SK-N-SH treated with all-trans-retinoic acid at 6 μM for 48 hours (cell line): ENCODE results near the gene CRABP2.
A peak's percentile ranks its signal among the peaks of the same experiment; 100 is the strongest.

Source experiments
- ATAC-seq: fragments of 200-7000 bp; cut with Tn5 transposase; 3 replicates; pipeline ENCODE4 v1.9.1; 2020; ENCODE audit warnings: mild to moderate bottlenecking, moderate library complexity
- ARNTL ChIP-seq: fragments of 450-650 bp; formaldehyde crosslinking; IDR thresholded peaks from 2 replicates; pipeline ENCODE4 v1.5.0; 2020; ENCODE audit warnings: low read depth, mild to moderate bottlenecking, moderate library complexity, borderline replicate concordance
- CSDC2 ChIP-seq: fragments of 250-450 bp; sonication (Bioruptor Pico); IDR thresholded peaks from 2 replicates; pipeline ENCODE4 v1.5.0; 2020; ENCODE audit warnings: mild to moderate bottlenecking, moderate library complexity
- ESRRG ChIP-seq: fragments of 250-450 bp; sonication (Bioruptor Pico); IDR thresholded peaks from 2 replicates; pipeline ENCODE4 v1.6.1; 2021; ENCODE audit warnings: mild to moderate bottlenecking
- GLIS3 ChIP-seq: fragments of 250-450 bp; sonication (Bioruptor Pico); IDR thresholded peaks from 2 replicates; pipeline ENCODE4 v1.5.0; 2020; ENCODE audit warnings: mild to moderate bottlenecking, moderate library complexity
- ISL1 ChIP-seq: fragments of 250-450 bp; sonication (Bioruptor Pico); IDR thresholded peaks from 2 replicates; pipeline ENCODE4 v2.1.2; 2022; ENCODE audit warnings: mild to moderate bottlenecking, moderate library complexity
- POU6F1 ChIP-seq: fragments of 250-450 bp; sonication (Bioruptor Pico); IDR thresholded peaks from 2 replicates; pipeline ENCODE4 v1.8.0; 2021; ENCODE audit warnings: low read depth, mild to moderate bottlenecking, moderate library complexity, borderline replicate concordance
- PPARA ChIP-seq: fragments of 250-450 bp; sonication (Bioruptor Pico); IDR thresholded peaks from 2 replicates; pipeline ENCODE4 v1.5.0; 2020; ENCODE audit warnings: mild to moderate bottlenecking, borderline replicate concordance
- RARB ChIP-seq: fragments of 250-450 bp; sonication (Bioruptor Pico); IDR thresholded peaks from 2 replicates; pipeline ENCODE4 v1.8.0; 2021; ENCODE audit warnings: mild to moderate bottlenecking, moderate library complexity
- SNAI2 ChIP-seq: fragments of 250-450 bp; sonication (Bioruptor Pico); IDR thresholded peaks from 2 replicates; pipeline ENCODE4 v1.5.0; 2020; ENCODE audit warnings: mild to moderate bottlenecking, moderate library complexity
- TCF4 ChIP-seq: fragments of 250-450 bp; sonication (Bioruptor Pico); IDR thresholded peaks from 2 replicates; pipeline ENCODE4 v1.8.0; 2021; ENCODE audit warnings: mild to moderate bottlenecking, moderate library complexity, borderline replicate concordance
- TOX ChIP-seq: fragments of 250-450 bp; sonication (Bioruptor Pico); IDR thresholded peaks from 2 replicates; pipeline ENCODE4 v1.8.0; 2021; ENCODE audit warnings: mild to moderate bottlenecking, moderate library complexity, borderline replicate concordance
- ZC3H10 ChIP-seq: fragments of 250-450 bp; sonication (Bioruptor Pico); IDR thresholded peaks from 2 replicates; pipeline ENCODE4 v1.5.1; 2021; ENCODE audit warnings: mild to moderate bottlenecking, moderate library complexity
- ZFP3 ChIP-seq: fragments of 250-450 bp; sonication (Bioruptor Pico); IDR thresholded peaks from 2 replicates; pipeline ENCODE4 v1.5.0; 2020; ENCODE audit warnings: mild to moderate bottlenecking, moderate library complexity
- ZFP30 ChIP-seq: fragments of 450-650 bp; formaldehyde crosslinking; IDR thresholded peaks from 2 replicates; pipeline ENCODE4 v1.5.0; 2022; ENCODE audit warnings: mild to moderate bottlenecking, moderate library complexity
- ZNF565 ChIP-seq: fragments of 450-650 bp; formaldehyde crosslinking; conservative IDR thresholded peaks from 2 replicates; pipeline ENCODE4 v1.5.0; 2020; ENCODE audit warnings: low read depth, mild to moderate bottlenecking, moderate library complexity
- ZNF70 ChIP-seq: fragments of 450-650 bp; formaldehyde crosslinking; IDR thresholded peaks from 2 replicates; pipeline ENCODE4 v1.5.0; 2020; ENCODE audit warnings: mild to moderate bottlenecking, moderate library complexity
- ZNF8 ChIP-seq: fragments of 450-650 bp; formaldehyde crosslinking; IDR thresholded peaks from 2 replicates; pipeline ENCODE4 v1.5.0; 2020; ENCODE audit warnings: mild to moderate bottlenecking, moderate library complexity
- TF ChIP-seq, protein P1 (sequence below): fragments of 250-450 bp; sonication (Bioruptor Pico); IDR thresholded peaks from 2 replicates; pipeline ENCODE4 v1.5.0; 2020; ENCODE audit warnings: mild to moderate bottlenecking, moderate library complexity
- TF ChIP-seq, protein P2 (sequence below): fragments of 250-450 bp; sonication (Bioruptor Pico); IDR thresholded peaks from 2 replicates; pipeline ENCODE4 v1.8.0; 2020; ENCODE audit warnings: mild to moderate bottlenecking, moderate library complexity, borderline replicate concordance

The CRABP2 gene

GRCh38 chr1:156742801-156743200, 37.4 kb upstream of the CRABP2 start:
- no peak for ATAC-seq
- no peak for TF ChIP-seq TCF4 (CRISPR knock-in tag)
- no peak for TF ChIP-seq ZNF8 (CRISPR knock-in tag)
- TF ChIP-seq, protein P1, sequence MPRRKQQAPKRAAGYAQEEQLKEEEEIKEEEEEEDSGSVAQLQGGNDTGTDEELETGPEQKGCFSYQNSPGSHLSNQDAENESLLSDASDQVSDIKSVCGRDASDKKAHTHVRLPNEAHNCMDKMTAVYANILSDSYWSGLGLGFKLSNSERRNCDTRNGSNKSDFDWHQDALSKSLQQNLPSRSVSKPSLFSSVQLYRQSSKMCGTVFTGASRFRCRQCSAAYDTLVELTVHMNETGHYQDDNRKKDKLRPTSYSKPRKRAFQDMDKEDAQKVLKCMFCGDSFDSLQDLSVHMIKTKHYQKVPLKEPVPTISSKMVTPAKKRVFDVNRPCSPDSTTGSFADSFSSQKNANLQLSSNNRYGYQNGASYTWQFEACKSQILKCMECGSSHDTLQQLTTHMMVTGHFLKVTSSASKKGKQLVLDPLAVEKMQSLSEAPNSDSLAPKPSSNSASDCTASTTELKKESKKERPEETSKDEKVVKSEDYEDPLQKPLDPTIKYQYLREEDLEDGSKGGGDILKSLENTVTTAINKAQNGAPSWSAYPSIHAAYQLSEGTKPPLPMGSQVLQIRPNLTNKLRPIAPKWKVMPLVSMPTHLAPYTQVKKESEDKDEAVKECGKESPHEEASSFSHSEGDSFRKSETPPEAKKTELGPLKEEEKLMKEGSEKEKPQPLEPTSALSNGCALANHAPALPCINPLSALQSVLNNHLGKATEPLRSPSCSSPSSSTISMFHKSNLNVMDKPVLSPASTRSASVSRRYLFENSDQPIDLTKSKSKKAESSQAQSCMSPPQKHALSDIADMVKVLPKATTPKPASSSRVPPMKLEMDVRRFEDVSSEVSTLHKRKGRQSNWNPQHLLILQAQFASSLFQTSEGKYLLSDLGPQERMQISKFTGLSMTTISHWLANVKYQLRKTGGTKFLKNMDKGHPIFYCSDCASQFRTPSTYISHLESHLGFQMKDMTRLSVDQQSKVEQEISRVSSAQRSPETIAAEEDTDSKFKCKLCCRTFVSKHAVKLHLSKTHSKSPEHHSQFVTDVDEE (CRISPR knock-in tag), result no peak
- no peak for TF ChIP-seq ISL1
- no peak for TF ChIP-seq GLIS3 (CRISPR knock-in tag)
- TF ChIP-seq, protein P2, sequence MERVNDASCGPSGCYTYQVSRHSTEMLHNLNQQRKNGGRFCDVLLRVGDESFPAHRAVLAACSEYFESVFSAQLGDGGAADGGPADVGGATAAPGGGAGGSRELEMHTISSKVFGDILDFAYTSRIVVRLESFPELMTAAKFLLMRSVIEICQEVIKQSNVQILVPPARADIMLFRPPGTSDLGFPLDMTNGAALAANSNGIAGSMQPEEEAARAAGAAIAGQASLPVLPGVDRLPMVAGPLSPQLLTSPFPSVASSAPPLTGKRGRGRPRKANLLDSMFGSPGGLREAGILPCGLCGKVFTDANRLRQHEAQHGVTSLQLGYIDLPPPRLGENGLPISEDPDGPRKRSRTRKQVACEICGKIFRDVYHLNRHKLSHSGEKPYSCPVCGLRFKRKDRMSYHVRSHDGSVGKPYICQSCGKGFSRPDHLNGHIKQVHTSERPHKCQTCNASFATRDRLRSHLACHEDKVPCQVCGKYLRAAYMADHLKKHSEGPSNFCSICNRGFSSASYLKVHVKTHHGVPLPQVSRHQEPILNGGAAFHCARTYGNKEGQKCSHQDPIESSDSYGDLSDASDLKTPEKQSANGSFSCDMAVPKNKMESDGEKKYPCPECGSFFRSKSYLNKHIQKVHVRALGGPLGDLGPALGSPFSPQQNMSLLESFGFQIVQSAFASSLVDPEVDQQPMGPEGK (CRISPR knock-in tag), result no peak
- TF ChIP-seq ARNTL (CRISPR knock-in tag), result no peak
- TF ChIP-seq CSDC2 (CRISPR knock-in tag), result no peak
- TF ChIP-seq ZNF565 (CRISPR knock-in tag), result no peak
- TF ChIP-seq RARB (CRISPR knock-in tag), result no peak
- TF ChIP-seq ZNF70 (CRISPR knock-in tag), result no peak

DNA sequence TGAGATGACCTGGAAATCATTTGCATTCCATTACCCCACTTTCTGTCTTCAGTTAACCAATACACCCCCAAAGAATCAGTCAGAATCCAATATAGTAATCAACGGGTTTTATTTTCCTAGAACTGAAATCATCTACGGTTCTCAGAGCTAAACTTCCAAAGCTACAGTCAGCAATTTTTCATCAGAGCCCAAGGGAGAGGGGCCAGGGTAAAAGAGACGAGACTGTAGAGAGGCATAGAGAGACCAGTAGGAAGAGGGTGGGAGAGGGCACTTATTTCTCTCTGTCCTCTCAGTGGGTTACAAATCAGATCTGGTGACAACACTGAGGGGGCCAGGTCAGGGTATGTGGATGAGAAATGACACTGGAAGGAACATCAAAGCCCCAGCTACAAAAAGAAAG, 36.6 kb upstream of the CRABP2 start:
- no peak for ATAC-seq
- no peak for TF ChIP-seq CSDC2 (CRISPR knock-in tag)
- TF ChIP-seq ARNTL (CRISPR knock-in tag), result no peak
- TF ChIP-seq TCF4 (CRISPR knock-in tag), result no peak
- TF ChIP-seq ESRRG (CRISPR knock-in tag), result no peak
- TF ChIP-seq, protein P2 (CRISPR knock-in tag), result no peak
- no peak for TF ChIP-seq POU6F1 (CRISPR knock-in tag)
- TF ChIP-seq, protein P1 (CRISPR knock-in tag), result no peak
- no peak for TF ChIP-seq ZFP30
- TF ChIP-seq ZNF70 (CRISPR knock-in tag), result no peak

DNA sequence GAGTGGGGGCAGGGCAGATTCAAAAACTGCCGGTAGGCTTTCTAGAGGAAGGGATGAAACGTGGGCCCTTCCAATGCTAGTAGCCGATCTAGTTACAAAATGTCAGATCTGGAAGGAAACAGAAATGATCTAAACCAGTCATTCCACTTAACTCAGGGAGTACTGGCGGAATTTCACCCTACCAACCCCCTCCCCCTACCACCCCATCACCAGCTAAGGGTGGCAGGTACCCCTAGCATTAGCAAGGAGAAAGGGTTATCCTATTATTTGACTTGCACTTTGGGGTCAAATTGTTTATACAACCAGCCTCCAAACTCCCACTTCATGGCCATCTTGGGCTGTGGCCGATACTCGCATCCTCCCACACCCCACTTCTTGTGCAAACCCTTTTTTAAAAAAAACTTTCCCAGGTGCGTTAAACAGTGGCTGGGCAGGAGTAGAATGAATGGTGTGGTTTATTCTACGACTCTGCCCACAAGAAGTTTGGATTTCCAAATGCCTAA, 36.1 kb upstream of the CRABP2 start:
- ATAC-seq, result no peak
- no peak for TF ChIP-seq ZNF8 (CRISPR knock-in tag)
- no peak for TF ChIP-seq SNAI2 (CRISPR knock-in tag)
- no peak for TF ChIP-seq TOX (CRISPR knock-in tag)
- TF ChIP-seq ZFP3 (CRISPR knock-in tag), result no peak
- TF ChIP-seq PPARA (CRISPR knock-in tag), result no peak
- TF ChIP-seq TCF4 (CRISPR knock-in tag), result no peak
- no peak for TF ChIP-seq ZNF70 (CRISPR knock-in tag)
- TF ChIP-seq POU6F1 (CRISPR knock-in tag), result no peak
- 0 out of 2 replicates have a peak, but pooled peaks have one; percentile 5 for TF ChIP-seq ZC3H10 (CRISPR knock-in tag)
- TF ChIP-seq RARB (CRISPR knock-in tag), result 0 out of 2 replicates have a peak, but pooled peaks have one; percentile 69
- no peak for TF ChIP-seq ZFP30
- no peak for TF ChIP-seq ESRRG (CRISPR knock-in tag)
- TF ChIP-seq ARNTL (CRISPR knock-in tag), result no peak
